Spleen (tissue), 11 donors: ENCODE data around the gene THNSL1. TPM values are rescaled to one million over a fixed set of nuclear protein-coding genes. Genes with fewer than 3 reads are reported as not detected.

ENCODE experiments used
- DNase-seq: peaks from one replicate; pipeline ENCODE4 v3.0.0-alpha.2; 2020
- H3K27ac ChIP-seq, 8 donors: fragments of 200-600 bp; sonication (generic) in 7 of 8; 1 replicate in 4 of 8; 2 replicates in 4 of 8; pipeline versions ENCODE4 v1.5.0 to v1.8.0; 2016 to 2021; ENCODE audit warnings: inconsistent platforms in 4 of 8, mild to moderate bottlenecking in 4 of 8, moderate library complexity in 1 of 8
- H3K27me3 ChIP-seq, 7 donors: fragments of 200-600 bp; sonication (generic) in 6 of 7; replicated peaks in 1 of 7; 1 replicate in 4 of 7; 2 replicates in 3 of 7; pipeline versions ENCODE4 v1.5.0 to v1.8.0; 2016 to 2021; ENCODE audit warnings: inconsistent platforms in 3 of 7, mild to moderate bottlenecking in 1 of 7
- H3K36me3 ChIP-seq, 6 donors: fragments of 200-600 bp; sonication (generic) in 5 of 6; 1 replicate in 4 of 6; 2 replicates in 2 of 6; pipeline versions ENCODE4 v1.5.0 to v1.8.0; 2016 to 2021; ENCODE audit warnings: inconsistent platforms in 2 of 6
- H3K4me1 ChIP-seq, 6 donors: fragments of 200-600 bp; sonication (generic) in 5 of 6; 1 replicate in 3 of 6; 2 replicates in 3 of 6; pipeline versions ENCODE4 v1.5.0 to v1.8.0; 2016 to 2021; ENCODE audit warnings: inconsistent platforms in 3 of 6
- H3K4me3 ChIP-seq, 8 donors: fragments of 200-600 bp; sonication (generic) in 7 of 8; 1 replicate in 4 of 8; 2 replicates in 4 of 8; pipeline versions ENCODE4 v1.5.0 to v1.8.0; 2016 to 2021; ENCODE audit warnings: inconsistent platforms in 4 of 8, mild to moderate bottlenecking in 4 of 8, moderate library complexity in 2 of 8
- H3K9me3 ChIP-seq, 8 donors: fragments of 200-600 bp; sonication (generic) in 7 of 8; 1 replicate in 4 of 8; 2 replicates in 4 of 8; pipeline versions ENCODE4 v1.5.0 to v1.8.0; 2016 to 2021; ENCODE audit warnings: inconsistent platforms in 4 of 8
- CTCF ChIP-seq, 11 experiments: fragments of 200-600 bp in 7 of 11; fragments of 450-650 bp in 4 of 11; sonication (generic) in 4 of 11; IDR thresholded peaks in 8 of 11; conservative IDR thresholded peaks in 3 of 11; 1 replicate in 7 of 11; 2 replicates in 4 of 11; pipeline versions ENCODE4 v1.4.0 to v1.8.0; 2016 to 2021; ENCODE audit warnings: antibody characterized with exemption in 11 of 11, inconsistent platforms in 4 of 11, mild to moderate bottlenecking in 1 of 11
- POLR2A ChIP-seq, 3 donors: fragments of 450-650 bp; IDR thresholded peaks; one replicate each; pipeline ENCODE4 v1.5.1; 2017; ENCODE audit warnings: antibody characterized with exemption in 3 of 3, mild to moderate bottlenecking in 1 of 3
- POLR2AphosphoS5 ChIP-seq, 3 donors: sonication (generic); formaldehyde crosslinking; IDR thresholded peaks; one replicate each; pipeline ENCODE4 v1.5.1; 2017; ENCODE audit warnings: antibody characterized with exemption in 3 of 3
- WGBS, 5 donors: extraction: QIAGEN DNeasy Blood & Tissue Kit in 3 of 5; methylation state at CpG; one replicate each; pipeline versions ENCODE4 v1.1.5 to v1.1.7; 2013 to 2018; 5-methylcytosine and 5-hydroxymethylcytosine counted together
- intact Hi-C: fragments of 100-400 bp; cut with DNase I; formaldehyde crosslinking; loops from one replicate; pipeline ENCODE4 v1.15.0; 2023; ENCODE audit warnings: low total_unique reads
- polyA plus RNA-seq, 3 donors: library from polyadenylated mRNA; stranded (reverse); fragments of 200-250 nt; gene quantifications; one replicate each; pipeline ENCODE4 v1.2.1, GENCODE V29; 2013
- total RNA-seq, 7 donors: library from RNA; depleted of rRNA in 3 of 7; stranded (reverse); fragments of >200 nt in 3 of 7; fragmentation: NEBNext Ultra II Directional in 4 of 7; extraction: Animal tissue kit (Norgen Biotek cat#: 25700) in 4 of 7; gene quantifications; one replicate each; pipeline versions ENCODE4 v1.1.0 to v1.2.1, GENCODE V29; 2016 to 2021
- donor health status: healthy with polysubstance abuse.
- donor health status: DM: no; HTN: no; CAD: no; lungs with moderate emphysema.
- donor health status: DM: no; HTN: no; CAD: no.
- donor health status: Bipolar disorder and iron deficiency.
- donor health status: healthy.
- donor health status: DM: no; HTN: no; CAD: no.
- donor health status: DM: yes; HTN: yes; CAD: no.

Gene THNSL1
- total and polyA plus RNA-seq, 10 donors: 1.5 to 4.3 (median 2.8) TPM

- no peak overlapping the region for H3K27ac ChIP-seq
- peaks cover 0 to 4% (median 0%) of the 10 kb centered on the region in 7 donors for H3K27me3 ChIP-seq
- intact Hi-C loops: no loop called here
Measured at GRCh38 chr10:24988831-24989640, 27.4 kb upstream of the THNSL1 start.

DNA sequence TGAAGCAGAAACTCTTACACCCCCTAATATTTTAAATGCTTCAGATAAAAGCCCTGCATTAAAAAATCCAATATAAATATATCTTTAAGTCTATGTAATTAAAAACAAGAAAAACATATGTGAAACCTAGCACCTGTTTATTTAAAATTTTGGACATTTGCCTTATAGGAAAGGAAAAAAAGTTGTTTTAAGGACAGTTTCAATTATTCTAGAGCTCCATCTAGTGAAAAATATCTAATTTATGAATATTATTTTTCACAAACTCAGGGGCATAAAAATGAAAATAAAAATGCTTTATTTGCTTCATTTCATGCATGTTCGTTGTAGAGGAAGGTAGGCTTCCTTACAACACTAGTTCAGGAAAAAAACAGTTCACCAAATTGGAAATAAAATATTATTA is 26.5 kb upstream of the THNSL1 start:
- peaks cover 0 to 4% (median 0%) of the 10 kb centered on the region in 7 donors for H3K27me3 ChIP-seq
- no peak for DNase-seq
- no peaks in the 10 kb centered on the region for H3K9me3 ChIP-seq
- H3K27ac ChIP-seq: no peak overlapping the region
- intact Hi-C loops: loop anchor here (10.0 kb wide), 1 partner anchor 345 kb away; no protein-coding TSS in a partner anchor
- no peak overlapping the region for H3K4me3 ChIP-seq
- no peaks in the 10 kb centered on the region for H3K36me3 ChIP-seq
- no peaks in the 10 kb centered on the region for H3K4me1 ChIP-seq
- WGBS, 5 donors: 15 to 37% (median 18%) methylated on average over 1 of the region's 1 CpG
- no peak for TF ChIP-seq CTCF (IDR thresholded peaks at IDR 0.05 in 8 of 11, conservative IDR thresholded peaks at IDR 0.05 in 3 of 11)
- TF ChIP-seq POLR2AphosphoS5 (IDR thresholded peaks at IDR 0.05): no peak
- TF ChIP-seq POLR2A (IDR thresholded peaks at IDR 0.05): no peak

More at GRCh38 chr10:24988831-24989640, 27.4 kb upstream of the THNSL1 start:
- no peak for DNase-seq
- Histone ChIP-seq H3K4me3 (no peak overlapping the region), H3K36me3 (no peaks in the 10 kb centered on the region), H3K9me3 (no peaks in the 10 kb centered on the region), H3K4me1 (no peaks in the 10 kb centered on the region)
- WGBS, 5 donors: 42 to 51% (median 48%) methylated on average over 12 of the region's 12 CpGs
- TF ChIP-seq POLR2AphosphoS5 (IDR thresholded peaks at IDR 0.05): no peak
- no peak for TF ChIP-seq CTCF (IDR thresholded peaks at IDR 0.05 in 8 of 11, conservative IDR thresholded peaks at IDR 0.05 in 3 of 11)
- no peak for TF ChIP-seq POLR2A (IDR thresholded peaks at IDR 0.05)

GRCh38 chr10:24991298-24991697 is 25.1 kb upstream of the THNSL1 start:
- H3K4me3 ChIP-seq: no peak overlapping the region
- H3K27ac ChIP-seq: no peak overlapping the region
- H3K36me3 ChIP-seq: no peaks in the 10 kb centered on the region
- no peak for TF ChIP-seq POLR2AphosphoS5 (IDR thresholded peaks at IDR 0.05)
- TF ChIP-seq POLR2A (IDR thresholded peaks at IDR 0.05): no peak
- no peak for TF ChIP-seq CTCF (IDR thresholded peaks at IDR 0.05 in 8 of 11, conservative IDR thresholded peaks at IDR 0.05 in 3 of 11)
- no peaks in the 10 kb centered on the region for H3K4me1 ChIP-seq
- peaks cover 0 to 4% (median 0%) of the 10 kb centered on the region in 7 donors for H3K27me3 ChIP-seq
- no peak for DNase-seq
- no peaks in the 10 kb centered on the region for H3K9me3 ChIP-seq
- WGBS, 5 donors: 82 to 95% (median 90%) methylated on average over 13 of the region's 13 CpGs
- intact Hi-C loops: loop anchor here (10.0 kb wide), 1 partner anchor 346 kb away; no protein-coding TSS in a partner anchor

DNA sequence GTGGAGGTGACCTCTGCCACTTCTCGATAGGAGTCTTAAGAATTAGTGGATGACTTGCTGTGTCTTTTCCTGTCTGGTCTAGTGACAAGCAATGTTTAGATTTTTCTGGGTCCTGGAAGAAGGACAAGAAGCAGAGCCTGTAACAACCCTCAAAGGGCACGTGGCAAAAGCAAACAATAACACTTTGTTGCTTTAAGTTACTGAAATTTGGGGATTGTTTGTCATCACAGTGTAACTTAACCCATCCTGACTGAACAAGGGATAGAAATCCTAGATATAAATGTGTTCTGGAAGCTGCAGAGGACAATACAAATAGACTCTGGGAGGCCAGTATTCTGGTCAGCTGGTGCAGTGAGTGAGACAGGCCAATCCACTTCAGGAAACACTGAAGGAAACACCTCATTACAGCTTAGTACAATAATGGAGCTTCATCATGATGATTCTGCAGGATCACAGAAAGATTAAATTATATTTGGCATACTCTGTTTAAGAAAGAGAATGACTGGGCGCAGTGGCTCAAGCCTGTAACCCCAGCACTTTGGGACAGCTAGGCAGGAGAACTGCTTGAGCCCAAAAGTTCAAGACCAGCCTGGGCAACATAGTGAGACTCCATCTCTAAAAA is 23.8 kb upstream of the THNSL1 start:
- H3K27me3 ChIP-seq: peaks cover 0 to 4% (median 0%) of the 10 kb centered on the region in 7 donors
- DNase-seq: no peak
- no peaks in the 10 kb centered on the region for H3K36me3 ChIP-seq
- 75 to 88% (median 79%) methylated on average over 3 of the region's 3 CpGs for WGBS, 5 donors
- TF ChIP-seq POLR2A (IDR thresholded peaks at IDR 0.05): no peak
- TF ChIP-seq CTCF (IDR thresholded peaks at IDR 0.05 in 8 of 11, conservative IDR thresholded peaks at IDR 0.05 in 3 of 11): no peak
- intact Hi-C loops: loop anchor here (10.0 kb wide), 1 partner anchor 348 kb away; no protein-coding TSS in a partner anchor
- no peaks in the 10 kb centered on the region for H3K4me1 ChIP-seq
- no peaks in the 10 kb centered on the region for H3K9me3 ChIP-seq
- H3K4me3 ChIP-seq: no peak overlapping the region
- no peak overlapping the region for H3K27ac ChIP-seq
